ENCODE measurements around the gene NEK4. TPM values are rescaled to one million over a fixed set of nuclear protein-coding genes. Genes with fewer than 3 reads are reported as not detected.

NEK4 gene
- total and polyA plus RNA-seq, 2 of the 13 experiments (the other 11 are each of a cell fraction or from before 2014, with no cell fraction given): 16.5 to 38.0 TPM

GRCh38 chr3:52774901-52775864 lies 4.4 kb upstream of the NEK4 start (continued):
- 0 out of 2 replicates have a peak, but pooled peaks have one; percentile 53 for TF ChIP-seq ZNF607 (CRISPR knock-in tag; IDR thresholded peaks at IDR 0.05; ENCODE audit: borderline replicate concordance)
- TF ChIP-seq SMYD3 (CRISPR knock-in tag; IDR thresholded peaks at IDR 0.05): 0 out of 2 replicates have a peak, but pooled peaks have one; percentile 26
- no peak; the same call in 1 of the 2 replicates for TF ChIP-seq ZNF431 (CRISPR knock-in tag; IDR thresholded peaks at IDR 0.05; ENCODE audit: borderline replicate concordance, low read depth)
- TF ChIP-seq HDAC6 (IDR thresholded peaks at IDR 0.05; ENCODE audit: low read depth, low read length): no peak
- TF ChIP-seq ZNF124 (CRISPR knock-in tag; IDR thresholded peaks at IDR 0.05): peak; percentile 57; the same call in 1 of the 2 replicates
- TF ChIP-seq MIER3 (CRISPR knock-in tag; IDR thresholded peaks at IDR 0.05; ENCODE audit: borderline replicate concordance): peak; percentile 89; the same call in 1 of the 2 replicates
- TF ChIP-seq HHEX (CRISPR knock-in tag; IDR thresholded peaks at IDR 0.05): peak; percentile 60; the same call in 1 of the 2 replicates
- peak; percentile 81; the same call in 1 of the 2 replicates for TF ChIP-seq MTA1 (CRISPR knock-in tag; IDR thresholded peaks at IDR 0.05; ENCODE audit: borderline replicate concordance)
- TF ChIP-seq CSRNP1 (CRISPR knock-in tag; IDR thresholded peaks at IDR 0.05): peak; percentile 74; the same call in 1 of the 2 replicates
- 0 out of 2 replicates have a peak, but pooled peaks have one; percentile 4 for TF ChIP-seq SIN3A (IDR thresholded peaks at IDR 0.05; ENCODE audit: borderline replicate concordance, low read depth, low read length)
- no peak for TF ChIP-seq FOSL1 (CRISPR knock-in tag; IDR thresholded peaks at IDR 0.05; ENCODE audit: borderline replicate concordance)
- TF ChIP-seq ZNF121 (CRISPR knock-in tag; IDR thresholded peaks at IDR 0.05): no peak
- TF ChIP-seq FOXA3 (CRISPR knock-in tag; IDR thresholded peaks at IDR 0.05): peak; percentile 91
- TF ChIP-seq ZNF383 (CRISPR knock-in tag; IDR thresholded peaks at IDR 0.05; ENCODE audit: borderline replicate concordance): no peak
- TF ChIP-seq ZBTB39 (CRISPR knock-in tag; IDR thresholded peaks at IDR 0.05): 0 out of 2 replicates have a peak, but pooled peaks have one; percentile 65
- no peak for TF ChIP-seq POLR2AphosphoS2 (IDR thresholded peaks at IDR 0.05; ENCODE audit: low read depth, low read length)
- TF ChIP-seq ATF5 (CRISPR knock-in tag; IDR thresholded peaks at IDR 0.05; ENCODE audit: low read depth): no peak
- no peak for TF ChIP-seq NFAT5 (CRISPR knock-in tag; IDR thresholded peaks at IDR 0.05)

Data from HepG2 (cell line).